ENCODE measurements around the gene ARHGAP22. TPM values are rescaled to one million over a fixed set of nuclear protein-coding genes. Genes with fewer than 3 reads are reported as not detected.

The ARHGAP22 gene
- total RNA-seq, 2 experiments from 2014 or later = 0.19 to 0.46 TPM

GRCh38 chr10:48450233-48450740 lies 154.6 kb downstream of the ARHGAP22 start:
- no peaks in the 10 kb centered on the region for H3K4me1 ChIP-seq (ENCODE audit: insufficient read depth, low read length, poor library complexity, severe bottlenecking)
- H3K36me3 ChIP-seq (ENCODE audit: insufficient read depth, low read length) = no peaks in the 10 kb centered on the region
- H3K27ac ChIP-seq (ENCODE audit: low read depth, low read length, poor library complexity, severe bottlenecking) = no peak overlapping the region
- ChIA-PET POLR2A (no interaction called here), CTCF (ENCODE audit: unreplicated experiment) (no interaction called here)
- no peaks in the 10 kb centered on the region for H3K9me2 ChIP-seq (ENCODE audit: insufficient read depth, low read length)
- H3K4me2 ChIP-seq (ENCODE audit: low read length) = no peak overlapping the region
- no peak for TF ChIP-seq CTCF (conservative IDR thresholded peaks at IDR 0.05; ENCODE audit: low read length)
- DNase-seq (ENCODE audit: low spot score) = no peak
- BruUV-seq (replicated peaks) = no TSS peak
- no peaks in the 10 kb centered on the region for H3K79me2 ChIP-seq (ENCODE audit: insufficient read depth, low read depth, low read length)
- H3K4me3 ChIP-seq (ENCODE audit: low read depth, low read length, poor library complexity, severe bottlenecking) = no peak overlapping the region
- no peak overlapping the region for H2AFZ ChIP-seq (ENCODE audit: low read length)
- no peaks in the 10 kb centered on the region for H3K9me3 ChIP-seq (ENCODE audit: low read length)
- no peaks in the 10 kb centered on the region for H4K20me1 ChIP-seq (ENCODE audit: insufficient read depth, low read length)
- intact Hi-C loops (cut with micrococcal nuclease; ENCODE audit: unreplicated experiment) = no loop called here

- no TSS peak for BruUV-seq (replicated peaks)
- H3K4me1 ChIP-seq (ENCODE audit: insufficient read depth, low read length, poor library complexity, severe bottlenecking) = no peaks in the 10 kb centered on the region
- no peak overlapping the region for H3K4me2 ChIP-seq (ENCODE audit: low read length)
- H3K36me3 ChIP-seq (ENCODE audit: insufficient read depth, low read length) = no peaks in the 10 kb centered on the region
- H2AFZ ChIP-seq (ENCODE audit: low read length) = no peak overlapping the region
- ChIA-PET CTCF (ENCODE audit: unreplicated experiment) (no interaction called here), POLR2A (no interaction called here)
- TF ChIP-seq EZH2phosphoT487 (IDR thresholded peaks at IDR 0.05; ENCODE audit: borderline replicate concordance, low read depth, low read length) (no peak), CTCF (conservative IDR thresholded peaks at IDR 0.05; ENCODE audit: low read length) (no peak)
- H3K9me3 ChIP-seq (ENCODE audit: low read length) = no peaks in the 10 kb centered on the region
- H3K9me2 ChIP-seq (ENCODE audit: insufficient read depth, low read length) = no peaks in the 10 kb centered on the region
- H3K4me3 ChIP-seq (ENCODE audit: low read depth, low read length, poor library complexity, severe bottlenecking) = no peak overlapping the region
- H4K20me1 ChIP-seq (ENCODE audit: insufficient read depth, low read length) = no peaks in the 10 kb centered on the region
- H3K79me2 ChIP-seq (ENCODE audit: insufficient read depth, low read depth, low read length) = no peaks in the 10 kb centered on the region
- no peak for DNase-seq (ENCODE audit: low spot score)
- no peak overlapping the region for H3K27ac ChIP-seq (ENCODE audit: low read depth, low read length, poor library complexity, severe bottlenecking)
- intact Hi-C loops (cut with micrococcal nuclease; ENCODE audit: unreplicated experiment) = no loop called here
Measured at GRCh38 chr10:48449501-48450232, 155.2 kb downstream of the ARHGAP22 start.

- BruUV-seq (replicated peaks) = no TSS peak
- no peak overlapping the region for H3K4me2 ChIP-seq (ENCODE audit: low read length)
- no peak overlapping the region for H2AFZ ChIP-seq (ENCODE audit: low read length)
- DNase-seq (ENCODE audit: low spot score) = no peak
- H3K36me3 ChIP-seq (ENCODE audit: insufficient read depth, low read length) = no peaks in the 10 kb centered on the region
- H3K27ac ChIP-seq (ENCODE audit: low read depth, low read length, poor library complexity, severe bottlenecking) = no peak overlapping the region
- CTCF ChIA-PET (ENCODE audit: unreplicated experiment) = no interaction called here
- H3K9me2 ChIP-seq (ENCODE audit: insufficient read depth, low read length) = no peaks in the 10 kb centered on the region
- TF ChIP-seq CTCF (conservative IDR thresholded peaks at IDR 0.05; ENCODE audit: low read length) (no peak), EZH2phosphoT487 (IDR thresholded peaks at IDR 0.05; ENCODE audit: borderline replicate concordance, low read depth, low read length) (no peak)
- no peaks in the 10 kb centered on the region for H3K4me1 ChIP-seq (ENCODE audit: insufficient read depth, low read length, poor library complexity, severe bottlenecking)
- no peak overlapping the region for H3K4me3 ChIP-seq (ENCODE audit: low read depth, low read length, poor library complexity, severe bottlenecking)
- POLR2A ChIA-PET = no interaction called here
- H3K9me3 ChIP-seq (ENCODE audit: low read length) = no peaks in the 10 kb centered on the region
- intact Hi-C loops (cut with micrococcal nuclease; ENCODE audit: unreplicated experiment) = no loop called here
- H3K79me2 ChIP-seq (ENCODE audit: insufficient read depth, low read depth, low read length) = no peaks in the 10 kb centered on the region
- H4K20me1 ChIP-seq (ENCODE audit: insufficient read depth, low read length) = no peaks in the 10 kb centered on the region
Measured at GRCh38 chr10:48448796-48449195, 156.1 kb downstream of the ARHGAP22 start.

All from OCI-LY7 (cell line).